GM12878 (cell line): ENCODE measurements around the gene SLC10A1. TPM values are rescaled to one million over a fixed set of nuclear protein-coding genes. Genes with fewer than 3 reads are reported as not detected.

Source experiments
- ATF7 ChIP-seq: fragments of 450-650 bp; IDR thresholded peaks from 2 replicates; pipeline ENCODE4 v1.6.1; 2016; ENCODE audit warnings: low read depth, mild to moderate bottlenecking
- BCL11A ChIP-seq: IDR thresholded peaks from 2 replicates; pipeline ENCODE4 v1.6.1; 2011; ENCODE audit warnings: low read depth, low read length
- BMI1 ChIP-seq: fragments of 450-650 bp; IDR thresholded peaks from 2 replicates; pipeline ENCODE4 v1.6.1; 2016; ENCODE audit warnings: mild to moderate bottlenecking, moderate library complexity, borderline replicate concordance
- CHD1 ChIP-seq: IDR thresholded peaks from 2 replicates; pipeline ENCODE4 v1.6.1; 2012; ENCODE audit warnings: low read depth, low read length, improper control_type of control experiment
- FOS ChIP-seq: IDR thresholded peaks from 3 replicates; pipeline ENCODE4 v1.6.1; 2011; ENCODE audit warnings: borderline replicate concordance; ENCODE audit not compliant: insufficient read length; ENCODE audit errors: extremely low read depth
- HCFC1 ChIP-seq: fragments of 150-350 bp; IDR thresholded peaks from 2 replicates; pipeline ENCODE4 v1.6.1; 2014; ENCODE audit warnings: low read length
- HDGF ChIP-seq: fragments of 450-650 bp; IDR thresholded peaks from 2 replicates; pipeline ENCODE4 v1.6.1; 2016; ENCODE audit warnings: antibody characterized with exemption
- KAT2A ChIP-seq: conservative IDR thresholded peaks from 2 replicates; pipeline ENCODE4 v1.6.1; 2011; ENCODE audit warnings: low read depth, low read length; ENCODE audit not compliant: control insufficient read depth
- KDM1A ChIP-seq: fragments of 200-600 bp; sonication (generic); IDR thresholded peaks from 2 replicates; pipeline ENCODE4 v1.6.1; 2016; ENCODE audit warnings: borderline replicate concordance
- MAX ChIP-seq: IDR thresholded peaks from 2 replicates; pipeline ENCODE4 v1.6.1; 2012; ENCODE audit warnings: low read depth, low read length, improper control_type of control experiment
- MTA2 ChIP-seq: fragments of 450-650 bp; IDR thresholded peaks from 2 replicates; pipeline ENCODE4 v1.6.1; 2016; ENCODE audit warnings: low read depth, mild to moderate bottlenecking, moderate library complexity
- MYB ChIP-seq: fragments of 150-350 bp; IDR thresholded peaks from 2 replicates; pipeline ENCODE4 v1.6.1; 2014; ENCODE audit warnings: mild to moderate bottlenecking, low read depth, low read length, borderline replicate concordance
- MYC ChIP-seq: IDR thresholded peaks from 2 replicates; pipeline ENCODE4 v1.6.1; 2011; ENCODE audit warnings: mild to moderate bottlenecking, low read length, moderate library complexity, inconsistent platforms; ENCODE audit not compliant: insufficient read depth, insufficient replicate concordance, insufficient read length, severe bottlenecking
- NFYB ChIP-seq: IDR thresholded peaks from 2 replicates; pipeline ENCODE4 v1.6.1; 2011; ENCODE audit warnings: low read depth, mild to moderate bottlenecking, low read length, improper control_type of control experiment, moderate library complexity; ENCODE audit not compliant: insufficient read depth
- NR2C1 ChIP-seq: fragments of 450-650 bp; IDR thresholded peaks from 2 replicates; pipeline ENCODE4 v1.6.1; 2017; ENCODE audit warnings: antibody characterized with exemption, mild to moderate bottlenecking, moderate library complexity
- RCOR1 ChIP-seq: conservative IDR thresholded peaks from 2 replicates; pipeline ENCODE4 v1.6.1; 2012; ENCODE audit warnings: low read depth, low read length, improper control_type of control experiment
- REST ChIP-seq: IDR thresholded peaks from 2 replicates; pipeline ENCODE4 v1.6.1; 2012; ENCODE audit warnings: mild to moderate bottlenecking, low read depth, low read length
- SIN3A ChIP-seq: IDR thresholded peaks from 2 replicates; pipeline ENCODE4 v1.6.1; 2012; ENCODE audit warnings: low read depth, low read length, improper control_type of control experiment
- SMARCA5 ChIP-seq: fragments of 450-650 bp; IDR thresholded peaks from 2 replicates; pipeline ENCODE4 v1.6.1; 2017; ENCODE audit warnings: mild to moderate bottlenecking
- SREBF1 ChIP-seq: IDR thresholded peaks from 2 replicates; pipeline ENCODE4 v1.6.1; 2012; ENCODE audit warnings: mild to moderate bottlenecking, low read length
- SREBF2 ChIP-seq: IDR thresholded peaks from 2 replicates; pipeline ENCODE4 v1.6.1; 2012; ENCODE audit warnings: mild to moderate bottlenecking, low read length
- TCF3 ChIP-seq: IDR thresholded peaks from 2 replicates; pipeline ENCODE4 v1.6.1; 2012; ENCODE audit warnings: low read depth, mild to moderate bottlenecking, low read length, borderline replicate concordance; ENCODE audit not compliant: insufficient read depth
- ZNF217 ChIP-seq: fragments of 450-650 bp; IDR thresholded peaks from 2 replicates; pipeline ENCODE4 v1.6.1; 2017; ENCODE audit warnings: antibody characterized with exemption, mild to moderate bottlenecking
- ZNF384 ChIP-seq: IDR thresholded peaks from 2 replicates; pipeline ENCODE4 v1.6.1; 2012; ENCODE audit warnings: low read depth, mild to moderate bottlenecking, low read length, improper control_type of control experiment, borderline replicate concordance
- polyA plus RNA-seq, 11 experiments: library from polyadenylated mRNA; depleted of rRNA in 4 of 11; unstranded in 6 of 11; stranded (reverse) in 5 of 11; fragments of >200 nt; fragmentation: Nextera tagmentation in 4 of 11; fragmentation: Illumina TruSeq in 1 of 11; extraction: Ambion mirVana in 4 of 11; extraction: Trizol in 1 of 11; gene quantifications; 1 replicate in 1 of 11; 2 replicates in 10 of 11; pipeline versions ENCODE4 v1.2.1 to v1.2.3, GENCODE V29; 2011 to 2016; ENCODE audit warnings: inconsistent platforms in 2 of 11, missing spikeins in 2 of 11, low read depth in 1 of 11
- total RNA-seq, 4 experiments: library from RNA; depleted of rRNA in 3 of 4; stranded (reverse); fragments of >200 nt in 3 of 4; fragmentation: Illumina TruSeq in 1 of 4; extraction: Trizol in 1 of 4; gene quantifications; 2 replicates each; pipeline versions ENCODE4 v1.2.1 to v1.2.3, GENCODE V29; 2013 to 2021
- TF ChIP-seq, protein P1 (sequence below): IDR thresholded peaks from 2 replicates; pipeline ENCODE4 v1.6.1; 2011; ENCODE audit warnings: low read depth, low read length, improper control_type of control experiment, borderline replicate concordance

SLC10A1 gene
- total and polyA plus RNA-seq, 10 of the 15 experiments (the other 5 are each of a cell fraction or from before 2014, with no cell fraction given): 0.15 to 0.16 TPM; not detected in 8

DNA sequence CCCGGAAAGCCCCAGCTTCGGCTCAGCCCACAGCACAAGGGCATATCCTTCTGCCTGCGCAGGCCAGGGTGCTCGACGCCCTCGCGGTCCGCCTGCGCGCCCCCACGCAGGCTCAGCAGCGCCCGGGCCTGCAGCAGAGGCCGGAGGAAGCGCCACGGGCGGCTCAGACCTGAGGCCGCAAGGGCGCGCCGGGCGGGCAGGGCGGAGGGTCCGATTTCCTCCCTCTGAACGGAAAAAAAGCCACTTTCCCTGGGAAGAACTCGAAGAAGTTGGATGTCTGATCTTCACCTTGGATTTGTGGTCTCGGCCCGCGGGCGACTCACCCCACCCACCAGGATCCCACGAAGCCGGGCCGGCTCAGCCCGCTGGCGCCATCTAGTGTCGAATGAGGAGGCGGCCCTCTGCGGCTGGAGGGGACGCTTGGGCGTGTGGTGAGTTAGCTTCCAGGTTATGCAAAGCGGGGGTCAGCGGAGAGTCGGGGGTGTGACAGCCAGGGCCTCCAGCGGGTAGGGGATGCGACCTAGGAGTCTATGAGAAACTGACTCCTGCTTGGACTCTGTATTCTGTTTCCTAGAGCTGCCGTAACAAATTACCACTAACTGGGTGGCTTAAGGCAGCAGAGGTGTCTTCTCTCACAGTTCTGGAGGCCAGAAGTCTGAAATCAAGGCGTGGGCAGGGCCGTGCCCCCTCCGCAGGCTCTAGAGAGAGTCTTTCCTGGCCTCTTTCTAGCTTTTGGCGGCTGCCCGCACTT, 70.1 kb downstream of the SLC10A1 start (continued):
- 0 out of 2 replicates have a peak, but pooled peaks have one; percentile 5 for TF ChIP-seq REST
- no peak for TF ChIP-seq CHD1
- no peak for TF ChIP-seq RCOR1
- TF ChIP-seq, protein P1, sequence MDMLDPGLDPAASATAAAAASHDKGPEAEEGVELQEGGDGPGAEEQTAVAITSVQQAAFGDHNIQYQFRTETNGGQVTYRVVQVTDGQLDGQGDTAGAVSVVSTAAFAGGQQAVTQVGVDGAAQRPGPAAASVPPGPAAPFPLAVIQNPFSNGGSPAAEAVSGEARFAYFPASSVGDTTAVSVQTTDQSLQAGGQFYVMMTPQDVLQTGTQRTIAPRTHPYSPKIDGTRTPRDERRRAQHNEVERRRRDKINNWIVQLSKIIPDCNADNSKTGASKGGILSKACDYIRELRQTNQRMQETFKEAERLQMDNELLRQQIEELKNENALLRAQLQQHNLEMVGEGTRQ: no peak
- TF ChIP-seq BMI1: no peak
- TF ChIP-seq BCL11A: no peak
- TF ChIP-seq ATF7: no peak
- TF ChIP-seq MTA2: no peak
- no peak; the same call in 1 of the 2 replicates for TF ChIP-seq HCFC1
- TF ChIP-seq SMARCA5: peak; percentile 85; the same call in 1 of the 2 replicates
- no peak for TF ChIP-seq KAT2A
- peak; percentile 63; the same call in 1 of the 2 replicates for TF ChIP-seq ZNF217
- TF ChIP-seq TCF3: no peak
- TF ChIP-seq NFYB: no peak
- TF ChIP-seq MYC: no peak
- TF ChIP-seq SIN3A: no peak
- no peak for TF ChIP-seq MYB
- TF ChIP-seq KDM1A: no peak
- TF ChIP-seq NR2C1: peak; percentile 63
- TF ChIP-seq ZNF384: no peak
- TF ChIP-seq FOS: no peak
- no peak for TF ChIP-seq SREBF2
- TF ChIP-seq MAX: peak; percentile 74; the same call in 1 of the 2 replicates
- TF ChIP-seq HDGF: no peak
- no peak for TF ChIP-seq SREBF1
